ENCODE measurements around the gene KRTAP12-3. TPM values are rescaled to one million over a fixed set of nuclear protein-coding genes. Genes with fewer than 3 reads are reported as not detected.

The KRTAP12-3 gene
- total and polyA plus RNA-seq, 4 donors, result not detected

- Histone ChIP-seq H3K27ac (ENCODE audit: low read depth in 1 of 2, low read length in 2 of 2) (no peak overlapping the region), H3K4me3 (ENCODE audit: low read depth in 1 of 3, low read length in 3 of 3) (no peak overlapping the region), H3K9ac (ENCODE audit: low read depth in 1 of 2, low read length in 2 of 2) (no peak overlapping the region), H3K27me3 (ENCODE audit: control insufficient read depth in 4 of 4, insufficient read depth in 4 of 4, low read length in 3 of 4) (no peaks in the 10 kb centered on the region), H3K4me1 (ENCODE audit: control insufficient read depth in 4 of 4, insufficient read depth in 4 of 4, low read length in 3 of 4) (no peaks in the 10 kb centered on the region), H3K9me3 (ENCODE audit: control insufficient read depth in 4 of 4, low read length in 3 of 4) (peaks cover 0 to 8% (median 2%) of the 10 kb centered on the region in 4 donors), H3K36me3 (ENCODE audit: control insufficient read depth in 4 of 4, insufficient read depth in 3 of 4, low read depth in 1 of 4, low read length in 3 of 4) (no peaks in the 10 kb centered on the region)
- no peak for TF ChIP-seq YY1 (IDR thresholded peaks at IDR 0.05)
- no peak for TF ChIP-seq HNF4A (conservative IDR thresholded peaks at IDR 0.05)
- no peak for TF ChIP-seq NR2F2 (IDR thresholded peaks at IDR 0.05)
- no peak for TF ChIP-seq CTCF (IDR thresholded peaks at IDR 0.05; ENCODE audit: low read depth, low read length, missing input control)
- TF ChIP-seq RAD21 (IDR thresholded peaks at IDR 0.05), result no peak
- TF ChIP-seq JUND (IDR thresholded peaks at IDR 0.05), result no peak
- no peak for TF ChIP-seq RXRA (IDR thresholded peaks at IDR 0.05)
- no peak for TF ChIP-seq FOXA2 (IDR thresholded peaks at IDR 0.05)
- no peak for TF ChIP-seq ATF3 (IDR thresholded peaks at IDR 0.05)
- TF ChIP-seq ZBTB33 (IDR thresholded peaks at IDR 0.05), result no peak
- TF ChIP-seq GABPA (IDR thresholded peaks at IDR 0.05 in 1 of 2, conservative IDR thresholded peaks at IDR 0.05 in 1 of 2), result no peak
- no peak for TF ChIP-seq SP1 (IDR thresholded peaks at IDR 0.05)
- no peak for TF ChIP-seq FOXA1 (IDR thresholded peaks at IDR 0.05)
- TF ChIP-seq MAX (IDR thresholded peaks at IDR 0.05), result no peak
- DNase-seq (ENCODE audit: low spot score), result no peak
- WGBS, result 85% methylated on average over 6 of the region's 6 CpGs
Observed at GRCh38 chr21:44619886-44620285, 37.8 kb upstream of the KRTAP12-3 start.

- Histone ChIP-seq H3K9ac (ENCODE audit: low read depth in 1 of 2, low read length in 2 of 2) (no peak overlapping the region), H3K27me3 (ENCODE audit: control insufficient read depth in 4 of 4, insufficient read depth in 4 of 4, low read length in 3 of 4) (no peaks in the 10 kb centered on the region), H3K4me1 (ENCODE audit: control insufficient read depth in 4 of 4, insufficient read depth in 4 of 4, low read length in 3 of 4) (no peaks in the 10 kb centered on the region), H3K36me3 (ENCODE audit: control insufficient read depth in 4 of 4, insufficient read depth in 3 of 4, low read depth in 1 of 4, low read length in 3 of 4) (no peaks in the 10 kb centered on the region), H3K4me3 (ENCODE audit: low read depth in 1 of 3, low read length in 3 of 3) (no peak overlapping the region), H3K9me3 (ENCODE audit: control insufficient read depth in 4 of 4, low read length in 3 of 4) (peaks cover 0 to 8% (median 2%) of the 10 kb centered on the region in 4 donors), H3K27ac (ENCODE audit: low read depth in 1 of 2, low read length in 2 of 2) (no peak overlapping the region)
- TF ChIP-seq EGR1 (IDR thresholded peaks at IDR 0.05; ENCODE audit: low read depth in 2 of 2) (no peak), MAX (IDR thresholded peaks at IDR 0.05) (no peak), CTCF (IDR thresholded peaks at IDR 0.05; ENCODE audit: low read depth, low read length, missing input control) (no peak), REST (IDR thresholded peaks at IDR 0.05) (no peak), RXRA (IDR thresholded peaks at IDR 0.05) (no peak), RAD21 (IDR thresholded peaks at IDR 0.05) (no peak)
- DNase-seq (ENCODE audit: low spot score), result no peak
Observed at GRCh38 chr21:44623575-44623974, 34.2 kb upstream of the KRTAP12-3 start.

Data from liver (tissue), 9 donors.